GM08714 (cell line): Measurements from ENCODE around the gene LIPC.

Experiments used
- H3K4me3 ChIP-seq: fragments of 200-500 bp; sonication (Bioruptor generic); 2 replicates; pipeline ENCODE4 v1.5.1; 2014; ENCODE audit warnings: mild to moderate bottlenecking, low read length, inconsistent platforms
- ZNF274 ChIP-seq: IDR thresholded peaks from 2 replicates; pipeline ENCODE4 v1.6.1; 2012; ENCODE audit warnings: mild to moderate bottlenecking, low read depth, low read length

LIPC gene

DNA sequence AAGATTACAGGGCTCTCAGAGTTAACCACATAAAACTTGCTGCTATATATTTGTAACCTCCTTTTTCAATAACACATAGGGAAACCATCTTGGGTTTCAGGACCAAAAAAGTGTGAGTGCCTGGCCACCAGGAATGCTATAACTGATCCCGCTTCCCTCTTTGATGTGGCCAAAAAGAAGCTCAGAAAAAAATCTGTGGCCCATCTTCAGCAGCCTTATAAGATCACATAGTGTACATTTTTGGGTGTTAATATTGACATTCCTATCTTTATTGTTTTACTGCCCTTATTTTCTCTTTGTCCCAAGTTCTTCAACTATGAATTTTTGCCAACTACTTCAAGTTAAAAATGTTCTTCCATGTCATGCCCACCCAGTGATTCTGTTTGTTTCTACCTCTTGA lies 102.8 kb downstream of the LIPC start:
- H3K4me3 ChIP-seq = no peak overlapping the region
- TF ChIP-seq ZNF274 = no peak

DNA sequence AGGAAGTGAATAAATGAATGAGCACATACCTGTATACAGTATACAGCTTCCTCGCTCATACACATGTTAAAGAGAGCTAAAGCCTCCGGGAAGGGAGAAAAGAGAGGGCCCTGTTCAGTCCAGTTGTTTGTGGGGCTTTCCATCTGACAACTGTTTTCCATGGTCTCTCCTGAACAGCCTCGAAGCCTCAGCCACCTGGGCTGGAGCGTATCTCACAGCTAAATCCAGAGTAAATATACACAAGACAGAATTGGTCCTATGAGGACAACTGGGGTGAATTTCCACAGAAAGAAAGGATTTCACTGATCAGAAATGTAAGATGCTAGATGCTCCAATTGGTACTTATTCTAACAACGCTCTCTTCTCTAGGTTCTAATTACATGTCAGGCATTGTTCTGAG lies 103.5 kb downstream of the LIPC start:
- no peak overlapping the region for H3K4me3 ChIP-seq
- TF ChIP-seq ZNF274 = no peak

DNA sequence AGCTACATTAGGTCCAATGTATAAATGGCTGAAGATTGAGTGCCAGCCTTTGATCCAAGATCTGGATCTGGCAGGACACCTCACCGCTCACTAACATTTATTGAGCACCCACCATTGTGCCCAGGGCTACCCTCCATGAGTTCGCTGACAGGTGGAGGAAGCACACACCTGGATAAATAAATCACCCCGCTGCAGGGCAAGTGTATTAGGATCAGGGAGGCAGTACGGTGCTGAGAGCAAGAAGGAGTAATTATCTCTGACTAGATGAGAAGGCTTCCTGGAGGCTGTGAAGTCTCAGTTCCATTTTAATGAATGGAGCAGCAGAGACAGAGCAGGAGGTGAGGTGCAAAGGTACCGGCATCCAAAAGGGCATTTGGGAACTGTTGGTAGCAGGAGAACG lies 104.1 kb downstream of the LIPC start:
- H3K4me3 ChIP-seq = no peak overlapping the region
- TF ChIP-seq ZNF274 = no peak

DNA sequence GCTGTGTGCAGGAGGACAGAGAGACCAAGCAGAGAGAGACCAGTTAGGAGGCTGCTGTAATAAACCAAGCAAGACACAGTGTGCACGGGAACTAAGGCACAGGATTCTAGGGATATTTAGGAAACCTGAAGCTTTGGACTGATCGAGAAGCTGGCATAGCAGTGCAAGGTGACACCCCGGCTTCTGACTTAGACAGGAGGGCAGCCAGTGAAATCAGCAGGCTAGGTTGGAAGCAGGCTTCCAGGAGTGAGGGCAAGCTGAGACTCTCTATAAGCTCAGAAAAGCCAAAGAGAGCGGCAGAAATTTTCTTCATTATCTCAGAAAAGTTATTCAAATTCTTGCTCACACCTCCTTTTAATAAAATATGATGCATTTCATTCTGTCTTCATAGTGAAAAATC lies 104.6 kb downstream of the LIPC start:
- no peak overlapping the region for H3K4me3 ChIP-seq
- TF ChIP-seq ZNF274 = no peak

DNA sequence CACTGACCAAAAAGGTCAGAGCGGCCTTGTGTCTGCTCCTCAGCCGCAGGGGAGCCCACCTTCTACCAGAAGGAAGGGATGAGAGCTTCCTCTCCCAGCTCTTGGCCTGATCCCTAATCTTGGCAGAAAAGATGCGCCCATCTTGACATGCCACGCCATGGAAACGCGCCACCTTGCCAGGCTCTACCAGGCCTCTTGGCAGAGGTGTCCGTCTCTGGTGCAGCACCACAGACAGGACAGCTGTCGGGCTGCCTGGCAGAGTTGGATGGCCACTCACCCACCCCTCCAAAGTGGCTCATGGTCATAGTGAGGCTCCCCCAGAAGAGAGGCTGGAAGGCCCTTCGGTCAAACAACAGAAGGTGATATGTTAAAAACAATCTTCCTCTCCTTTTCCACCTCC lies 105.2 kb downstream of the LIPC start:
- no peak for TF ChIP-seq ZNF274

DNA sequence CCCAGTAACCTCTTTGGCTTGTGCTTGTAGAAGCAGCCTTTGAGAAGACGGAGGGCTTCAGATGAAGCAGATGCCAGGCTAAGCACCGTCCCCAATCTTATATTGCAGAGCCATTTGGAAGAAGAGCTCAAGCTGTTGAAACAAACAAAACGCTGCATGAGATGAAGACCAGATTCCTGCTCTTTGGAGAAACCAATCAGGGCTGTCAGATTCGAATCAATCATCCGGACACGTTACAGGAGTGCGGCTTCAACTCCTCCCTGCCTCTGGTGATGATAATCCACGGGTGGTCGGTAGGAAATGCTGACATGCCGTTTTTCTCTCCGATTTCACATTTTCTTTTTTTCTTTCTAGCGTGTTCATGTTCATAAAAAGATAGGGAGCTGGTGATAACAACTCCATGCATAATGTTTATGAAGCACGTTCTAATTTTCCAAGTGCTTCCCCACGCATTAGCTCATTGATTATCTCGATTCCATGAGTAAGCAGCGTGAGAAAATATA lies 106.5 kb downstream of the LIPC start:
- TF ChIP-seq ZNF274 = no peak
- H3K4me3 ChIP-seq = no peak overlapping the region

More for the DNA sequence above, 105.2 kb downstream of the LIPC start:
- no peak overlapping the region for H3K4me3 ChIP-seq

DNA sequence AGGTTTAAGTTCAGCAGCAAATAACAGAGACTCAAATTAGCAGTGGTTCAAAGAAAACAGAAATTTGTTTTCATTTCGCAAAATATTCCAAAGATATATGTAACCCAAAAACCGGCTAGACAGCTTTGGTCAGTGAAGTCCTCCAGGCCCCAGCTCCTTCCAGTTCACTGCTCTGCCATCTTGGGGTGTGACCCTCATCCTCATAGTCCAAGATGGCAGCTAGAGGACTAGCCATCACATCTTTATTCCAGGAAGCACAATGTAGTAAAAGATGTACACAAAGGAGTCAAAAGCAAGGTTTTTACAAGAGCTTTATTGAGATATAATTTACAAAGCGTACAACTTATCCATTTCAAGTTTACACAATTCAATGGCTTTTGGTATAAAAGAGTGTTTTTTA lies 107.1 kb downstream of the LIPC start:
- no peak for TF ChIP-seq ZNF274
- H3K4me3 ChIP-seq = no peak overlapping the region

DNA sequence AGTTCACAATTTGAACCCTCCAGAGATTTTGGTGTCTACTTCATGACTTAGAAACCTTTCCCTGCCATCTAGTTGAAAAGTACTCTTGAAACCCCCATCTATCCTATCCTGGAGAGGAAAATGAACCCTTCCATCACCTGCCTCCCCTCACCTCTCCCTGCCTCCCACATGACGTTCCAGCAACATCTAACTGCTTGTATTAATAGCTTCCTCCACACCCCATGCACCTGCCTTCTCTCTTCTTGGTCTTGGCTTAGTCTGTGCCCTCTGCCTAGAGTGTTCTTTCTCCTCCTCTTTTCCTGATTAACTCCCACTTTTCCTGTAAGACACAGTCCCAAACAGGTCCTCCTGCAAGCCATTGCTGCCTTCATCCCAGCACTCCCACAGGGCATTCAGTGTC lies 107.8 kb downstream of the LIPC start:
- no peak overlapping the region for H3K4me3 ChIP-seq
- no peak for TF ChIP-seq ZNF274

DNA sequence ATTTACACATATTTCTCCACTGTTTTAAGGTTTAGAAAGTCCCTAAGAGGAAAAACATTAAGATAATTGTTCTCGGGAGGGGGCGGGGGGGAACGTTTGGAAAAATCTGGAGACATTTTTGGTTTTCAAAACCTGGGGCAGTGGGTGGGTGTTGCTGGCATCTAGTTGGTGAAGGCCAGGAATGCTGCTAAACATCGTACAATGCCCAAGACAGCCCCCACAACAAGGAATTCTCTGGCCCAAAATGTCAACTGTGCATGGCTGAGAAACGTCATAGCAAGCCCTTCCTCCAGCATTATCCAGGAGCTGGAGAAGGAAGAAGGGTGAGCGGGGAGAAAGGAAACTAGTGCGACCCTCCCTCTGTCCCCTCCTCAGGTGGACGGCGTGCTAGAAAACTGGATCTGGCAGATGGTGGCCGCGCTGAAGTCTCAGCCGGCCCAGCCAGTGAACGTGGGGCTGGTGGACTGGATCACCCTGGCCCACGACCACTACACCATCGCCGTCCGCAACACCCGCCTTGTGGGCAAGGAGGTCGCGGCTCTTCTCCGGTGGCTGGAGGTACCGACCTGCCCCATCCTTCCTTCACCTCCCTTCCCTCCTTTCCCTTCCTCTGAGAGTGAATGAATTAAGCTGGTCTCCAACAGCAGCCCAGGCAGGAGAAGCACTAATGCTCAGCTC lies 109.8 kb downstream of the LIPC start:
- no peak for TF ChIP-seq ZNF274
- no peak overlapping the region for H3K4me3 ChIP-seq

DNA sequence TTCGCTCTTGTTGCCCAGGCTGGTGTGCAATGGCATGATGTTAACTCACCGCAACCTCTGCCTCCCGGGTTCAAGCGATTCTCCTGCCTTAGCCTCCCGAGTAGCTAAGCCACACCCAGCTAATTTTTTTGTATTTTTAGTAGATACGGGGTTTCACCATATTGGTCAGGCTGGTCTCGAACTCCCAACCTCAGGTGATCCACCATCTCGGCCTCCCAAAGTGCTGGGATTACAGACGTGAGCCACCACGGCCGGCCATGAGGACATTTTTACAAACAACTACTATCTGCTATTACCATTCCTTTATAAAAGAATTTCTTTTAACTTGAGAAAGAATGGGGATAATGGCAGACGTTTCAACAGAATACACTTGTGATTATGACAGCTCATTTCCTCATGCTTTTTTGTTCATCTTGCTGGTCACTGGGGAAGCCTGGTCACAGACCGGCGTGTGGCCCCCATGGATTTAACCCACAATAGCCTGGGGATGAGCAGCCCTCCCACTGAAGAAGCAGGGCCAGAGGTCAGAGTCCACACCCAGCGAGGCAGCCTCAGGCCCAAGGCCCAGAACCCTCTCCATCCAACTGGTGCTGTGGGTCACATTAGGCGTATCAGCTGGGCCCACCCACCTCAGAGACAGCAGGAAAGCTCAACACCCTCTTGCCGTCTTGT lies 112.0 kb downstream of the LIPC start:
- no peak for TF ChIP-seq ZNF274
- no peak overlapping the region for H3K4me3 ChIP-seq

DNA sequence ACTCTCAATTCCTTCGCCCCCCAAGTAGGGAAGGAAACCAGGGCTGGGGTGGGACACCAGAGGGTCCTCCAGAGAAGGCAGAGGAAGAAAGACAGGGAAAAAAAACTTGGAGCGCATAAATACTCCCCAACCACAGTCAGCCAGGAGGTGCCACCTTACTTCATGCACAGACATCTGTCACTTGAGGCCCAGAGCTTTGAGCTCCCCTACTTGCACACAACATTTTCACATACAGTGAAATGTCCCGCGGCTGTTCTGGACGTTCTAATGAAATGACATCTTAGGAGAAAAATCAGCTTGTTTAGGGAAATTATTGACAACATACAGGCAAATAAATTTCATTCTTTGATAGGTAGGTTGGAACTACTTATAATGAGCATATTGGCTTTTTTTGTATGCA lies 113.0 kb downstream of the LIPC start:
- TF ChIP-seq ZNF274 = no peak
- H3K4me3 ChIP-seq = no peak overlapping the region

DNA sequence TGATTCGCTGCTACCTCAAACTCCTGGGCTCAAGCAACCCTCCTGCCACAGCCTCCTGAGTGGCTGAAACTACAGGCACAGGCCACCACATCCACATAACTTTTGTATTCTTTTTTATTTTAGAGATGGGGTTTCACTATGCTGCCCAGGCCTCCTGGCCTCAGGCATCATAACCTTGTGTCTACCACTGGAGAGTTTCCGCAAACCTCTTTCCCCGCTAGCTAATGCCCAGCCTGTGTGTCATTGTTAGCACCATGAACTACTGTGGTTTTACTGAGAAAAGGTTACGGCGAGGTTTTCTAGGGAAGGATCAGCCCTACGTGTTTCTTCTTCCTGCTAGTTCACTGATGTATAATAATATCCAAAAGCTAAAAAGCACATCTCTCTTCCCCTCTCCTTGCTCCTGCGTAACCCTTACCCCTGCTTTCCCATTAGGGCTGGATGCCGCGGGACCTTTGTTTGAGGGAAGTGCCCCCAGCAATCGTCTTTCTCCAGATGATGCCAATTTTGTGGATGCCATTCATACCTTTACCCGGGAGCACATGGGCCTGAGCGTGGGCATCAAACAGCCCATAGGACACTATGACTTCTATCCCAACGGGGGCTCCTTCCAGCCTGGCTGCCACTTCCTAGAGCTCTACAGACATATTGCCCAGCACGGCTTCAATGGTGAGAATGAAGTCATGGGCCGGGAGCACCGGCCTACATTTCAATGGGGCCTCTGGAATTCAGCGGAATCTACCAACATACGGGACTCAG lies 113.7 kb downstream of the LIPC start:
- TF ChIP-seq ZNF274 = no peak
- no peak overlapping the region for H3K4me3 ChIP-seq

DNA sequence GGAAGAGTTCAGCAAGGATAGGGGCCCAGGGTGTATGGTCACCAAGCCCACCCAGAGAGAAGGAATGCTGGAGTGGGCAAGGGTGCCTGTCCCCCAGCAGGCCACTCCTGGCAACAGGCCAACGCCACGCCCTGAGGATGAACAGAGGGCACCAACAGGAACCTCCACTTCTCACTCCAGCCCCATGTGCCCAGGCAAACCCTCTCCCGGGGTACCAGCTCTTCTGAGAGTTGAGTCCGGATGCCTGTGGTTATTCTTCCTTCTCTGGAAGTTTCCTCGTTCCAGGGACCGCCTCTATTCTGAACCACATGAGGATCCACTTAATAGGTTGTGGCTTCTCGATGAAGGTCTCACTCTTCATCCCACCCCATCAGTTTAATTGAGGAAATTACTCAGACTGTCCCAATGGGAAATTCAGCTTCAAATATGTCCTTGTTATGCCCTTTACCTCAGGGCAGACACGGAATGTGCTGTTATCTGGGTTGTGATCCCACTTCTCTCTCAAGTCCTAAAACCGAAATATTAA lies 114.3 kb downstream of the LIPC start:
- TF ChIP-seq ZNF274 = no peak
- no peak overlapping the region for H3K4me3 ChIP-seq

DNA sequence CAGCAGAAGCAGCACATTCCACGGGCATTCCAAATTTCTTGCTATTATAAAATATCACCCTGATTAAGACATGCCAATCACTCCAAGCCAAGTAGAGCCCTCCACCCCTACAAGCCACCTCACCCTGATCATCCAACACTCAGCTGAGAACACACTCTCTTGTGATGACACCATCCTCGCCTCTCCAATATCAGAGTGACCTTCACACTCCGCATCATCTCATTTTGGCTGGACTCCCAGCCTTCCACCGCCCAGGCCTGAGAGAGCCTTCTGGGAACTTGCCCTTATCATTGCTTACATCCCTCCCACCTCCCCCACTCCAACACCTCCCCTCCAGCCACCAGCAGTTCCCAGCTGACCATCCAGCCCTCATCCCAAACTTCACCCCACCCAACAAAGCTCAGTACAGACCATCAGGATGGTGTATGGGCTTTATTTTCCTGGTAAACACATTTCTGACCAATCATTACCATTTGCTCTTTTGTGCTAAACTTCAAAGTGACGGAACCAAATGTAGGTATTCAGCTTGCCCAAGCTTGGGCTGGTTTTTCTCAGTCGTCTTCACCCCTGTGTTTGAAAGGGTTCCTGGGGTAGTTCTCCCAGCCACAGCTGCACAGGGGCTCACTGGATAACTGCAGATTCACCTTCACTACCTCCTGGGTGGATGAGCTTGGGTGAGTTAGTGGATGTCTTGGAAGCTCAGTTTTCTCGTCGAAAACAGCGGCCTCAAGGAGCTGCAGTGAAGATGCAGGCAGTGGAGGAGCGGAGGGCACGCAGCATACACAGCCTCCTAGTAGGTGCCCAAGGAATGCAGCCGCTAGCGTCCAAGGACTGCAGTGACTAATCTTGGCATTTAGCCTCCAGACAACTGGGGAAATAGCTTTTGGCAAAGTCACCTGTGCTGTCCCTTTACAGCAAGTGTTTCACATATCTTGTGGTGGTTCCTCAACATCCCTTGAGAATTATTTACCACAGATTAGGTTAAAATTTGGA lies 115.1 kb downstream of the LIPC start:
- TF ChIP-seq ZNF274 = no peak
- H3K4me3 ChIP-seq = no peak overlapping the region
